Activated naive CD4-positive, alpha-beta T cell treated with anti-CD3 and anti-CD28 coated beads, Interleukin-2, amount 10 ng/mL, durations not matched to agents 7 days and 5 days (primary cell): ENCODE data around the gene NTM.

Experiments used
- CTCF ChIA-PET: fragments of 350-600 bp; sonication (Branson Sonifier 250); formaldehyde crosslinking; loops from one replicate; lab custom pipeline; 2021; ENCODE audit warnings: antibody characterized with exemption; lab: Charles Lee
- DNase-seq: peaks from one replicate; pipeline ENCODE4 v3.0.0-alpha.2; 2020
- H3K27ac Mint-ChIP-seq: one replicate; pipeline ENCODE4 v1.8.0; 2021; ENCODE audit warnings: mild to moderate bottlenecking, moderate library complexity, mixed read lengths
- H3K27me3 Mint-ChIP-seq: one replicate; pipeline ENCODE4 v1.8.0; 2021; ENCODE audit warnings: mild to moderate bottlenecking, mixed read lengths
- H3K36me3 Mint-ChIP-seq: one replicate; pipeline ENCODE4 v1.8.0; 2021; ENCODE audit warnings: mixed read lengths
- H3K4me1 Mint-ChIP-seq: one replicate; pipeline ENCODE4 v1.8.0; 2021; ENCODE audit warnings: mixed read lengths
- H3K4me3 Mint-ChIP-seq: one replicate; pipeline ENCODE4 v1.8.0; 2021; ENCODE audit warnings: mild to moderate bottlenecking, moderate library complexity, mixed read lengths
- H3K9me3 Mint-ChIP-seq: one replicate; pipeline ENCODE4 v1.8.0; 2021; ENCODE audit warnings: mixed read lengths

Gene NTM

DNA sequence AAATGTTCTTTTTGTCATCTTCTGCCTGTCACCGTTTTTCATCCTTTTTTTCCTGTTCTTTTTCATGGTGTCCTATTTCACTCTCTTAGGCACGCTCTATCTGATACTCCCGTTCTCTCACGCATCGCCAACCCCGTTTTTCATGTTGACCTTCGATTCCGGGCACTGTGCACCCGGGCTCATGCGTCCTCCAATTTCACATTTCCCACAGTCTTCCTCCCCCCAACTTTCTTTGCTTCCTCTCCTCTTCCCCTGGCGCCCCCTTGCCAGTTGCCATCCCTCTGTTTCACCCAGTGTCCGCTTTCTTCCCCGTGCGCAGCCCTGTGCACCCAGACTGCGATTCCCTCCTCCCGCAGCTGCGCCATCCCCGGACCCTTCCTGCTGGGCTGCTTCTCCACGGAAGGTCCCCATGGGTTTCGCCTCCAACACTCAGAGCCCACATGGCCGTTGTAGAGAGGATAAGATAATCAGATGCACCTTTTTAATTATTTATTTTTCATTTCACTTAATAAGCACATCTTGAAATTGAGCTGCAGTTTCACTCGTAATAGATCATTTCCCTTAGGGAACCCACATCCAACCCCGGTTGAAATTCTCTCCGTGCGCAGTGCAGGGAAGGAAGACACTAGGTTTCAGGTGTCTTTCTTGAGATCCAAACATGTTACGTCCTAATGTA, 791.1 kb downstream of the NTM start:
- CTCF ChIA-PET = no interaction called here
- Mint-ChIP-seq H3K27me3 (no peaks in the 10 kb centered on the region), H3K4me3 (no peak overlapping the region), H3K4me1 (no peaks in the 10 kb centered on the region), H3K36me3 (no peaks in the 10 kb centered on the region), H3K27ac (no peak overlapping the region), H3K9me3 (peaks cover 4% of the 10 kb centered on the region)
- DNase-seq = no peak

DNA sequence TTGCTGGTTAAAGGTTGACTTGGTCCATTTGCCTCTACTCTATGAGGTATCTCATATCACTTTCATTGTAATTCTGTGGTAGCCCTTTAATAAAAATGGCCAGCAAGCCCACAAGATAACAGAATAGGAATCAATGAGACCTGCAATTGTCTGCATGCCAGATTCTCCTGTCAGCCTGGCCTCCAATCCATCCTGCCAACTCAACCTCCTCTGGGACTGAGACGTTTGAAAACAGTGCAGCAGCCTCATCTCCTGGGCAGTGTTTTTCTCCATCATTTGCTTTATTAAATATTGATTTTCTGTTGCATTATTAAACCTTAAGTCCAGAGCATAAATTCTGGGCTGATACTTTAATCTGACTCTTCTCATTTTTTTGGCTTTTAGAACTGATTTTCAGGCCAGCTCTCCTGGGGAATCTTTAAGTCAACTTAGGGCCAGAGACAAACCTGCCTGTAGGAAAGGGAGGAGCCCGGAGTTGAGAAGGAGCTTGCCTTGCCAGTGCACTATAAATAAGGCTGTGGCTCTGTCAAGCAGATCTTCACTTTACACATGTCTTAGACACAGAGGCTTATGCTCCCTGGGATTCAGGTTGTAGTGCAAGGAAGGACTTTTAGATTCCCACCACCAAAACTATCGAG, 798.0 kb downstream of the NTM start:
- Mint-ChIP-seq H3K27me3 (no peaks in the 10 kb centered on the region), H3K27ac (no peak overlapping the region)
- CTCF ChIA-PET = no interaction called here

DNA sequence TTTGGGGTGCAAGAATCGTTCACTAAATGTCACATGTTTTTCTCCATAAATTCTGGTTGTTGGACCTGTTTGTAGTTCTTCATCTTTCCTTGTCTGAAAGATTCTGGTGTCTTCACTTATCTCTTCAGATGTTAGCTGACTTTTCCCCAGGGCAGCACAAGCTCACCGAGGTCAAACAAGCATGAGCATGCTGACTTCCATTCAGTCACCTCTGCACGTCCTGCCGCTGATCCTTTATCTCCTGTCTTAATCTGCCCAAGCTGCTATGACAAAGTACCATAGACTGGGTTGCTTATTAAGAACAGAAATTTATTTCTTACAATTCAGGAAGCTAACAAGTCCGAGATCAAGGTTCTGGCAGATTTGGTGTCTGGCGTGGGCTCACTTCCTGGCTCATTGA, 800.6 kb downstream of the NTM start:
- Mint-ChIP-seq H3K27me3 (no peaks in the 10 kb centered on the region), H3K9me3 (peaks cover 5% of the 10 kb centered on the region), H3K4me1 (no peaks in the 10 kb centered on the region), H3K4me3 (no peak overlapping the region), H3K36me3 (no peaks in the 10 kb centered on the region), H3K27ac (no peak overlapping the region)
- DNase-seq = no peak
- CTCF ChIA-PET = no interaction called here

More for the DNA sequence above, 798.0 kb downstream of the NTM start:
- Mint-ChIP-seq H3K4me3 (no peak overlapping the region), H3K9me3 (peaks cover 3% of the 10 kb centered on the region), H3K36me3 (no peaks in the 10 kb centered on the region), H3K4me1 (no peaks in the 10 kb centered on the region)
- no peak for DNase-seq

DNA sequence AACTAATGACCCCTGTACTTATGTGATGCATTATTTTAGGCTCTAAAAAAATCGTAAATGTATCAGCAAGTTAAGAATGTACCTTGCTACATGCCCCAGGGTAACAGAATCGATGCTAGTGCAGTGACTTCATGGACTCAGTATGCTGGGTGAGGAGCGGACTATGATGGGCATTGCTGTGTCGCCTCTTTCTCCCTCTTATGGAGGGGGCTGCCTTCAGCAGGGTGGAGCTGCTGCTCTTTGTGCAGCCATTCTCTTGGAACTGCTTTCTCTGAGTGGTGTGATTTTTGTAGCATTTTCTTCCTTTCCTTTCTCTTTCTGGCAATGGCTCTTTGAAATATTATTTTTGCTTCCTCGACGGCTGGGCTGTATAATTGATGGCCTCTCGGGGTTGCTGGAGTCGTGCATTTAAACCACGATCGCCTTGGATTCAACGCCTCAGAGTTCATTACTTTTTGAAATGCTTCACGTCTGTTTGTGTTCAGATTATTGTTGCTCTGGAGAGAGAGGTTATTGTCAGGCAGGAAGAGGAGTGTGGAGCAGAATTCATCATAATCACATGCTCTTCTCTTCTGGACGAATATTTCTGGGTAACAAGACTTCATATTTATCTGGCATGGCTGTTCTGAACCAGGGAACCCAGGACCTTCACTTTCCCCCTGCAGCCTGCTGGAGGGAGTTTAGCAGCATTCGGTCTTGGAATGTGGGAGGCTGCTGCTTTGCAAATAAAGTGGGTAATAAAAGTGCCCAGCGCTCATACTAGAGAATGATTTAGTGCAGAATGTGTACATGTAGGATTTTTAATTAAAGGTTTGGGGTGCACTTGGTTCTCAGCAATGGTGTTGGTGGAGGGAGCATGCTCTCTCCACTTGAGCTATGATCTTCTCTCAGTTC, 804.2 kb downstream of the NTM start:
- CTCF ChIA-PET = no interaction called here
- DNase-seq = no peak
- Mint-ChIP-seq H3K9me3 (peaks cover 9% of the 10 kb centered on the region), H3K4me3 (no peak overlapping the region), H3K27me3 (no peaks in the 10 kb centered on the region), H3K27ac (no peak overlapping the region), H3K36me3 (no peaks in the 10 kb centered on the region), H3K4me1 (no peaks in the 10 kb centered on the region)

DNA sequence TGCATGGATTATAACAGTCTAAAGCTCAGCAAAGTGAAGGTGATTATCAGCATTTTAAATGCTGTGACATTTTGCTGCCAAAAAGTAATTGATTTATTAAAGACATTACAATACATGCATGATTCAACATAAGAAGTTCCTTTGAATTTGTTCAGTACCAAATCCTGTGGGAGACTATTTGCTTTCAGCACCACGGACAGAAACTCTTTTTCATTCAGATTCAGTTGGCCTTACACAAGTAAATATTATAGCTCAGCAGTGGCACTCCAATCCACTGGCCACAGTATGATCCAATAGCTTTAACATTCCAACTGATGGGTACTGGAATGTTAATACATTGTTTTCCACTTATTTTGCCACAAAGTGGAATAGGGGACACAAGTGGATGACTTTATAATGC, 806.7 kb downstream of the NTM start:
- Mint-ChIP-seq H3K9me3 (peaks cover 9% of the 10 kb centered on the region), H3K27me3 (no peaks in the 10 kb centered on the region), H3K27ac (no peak overlapping the region), H3K4me1 (no peaks in the 10 kb centered on the region), H3K4me3 (no peak overlapping the region), H3K36me3 (no peaks in the 10 kb centered on the region)
- no peak for DNase-seq
- CTCF ChIA-PET = no interaction called here

DNA sequence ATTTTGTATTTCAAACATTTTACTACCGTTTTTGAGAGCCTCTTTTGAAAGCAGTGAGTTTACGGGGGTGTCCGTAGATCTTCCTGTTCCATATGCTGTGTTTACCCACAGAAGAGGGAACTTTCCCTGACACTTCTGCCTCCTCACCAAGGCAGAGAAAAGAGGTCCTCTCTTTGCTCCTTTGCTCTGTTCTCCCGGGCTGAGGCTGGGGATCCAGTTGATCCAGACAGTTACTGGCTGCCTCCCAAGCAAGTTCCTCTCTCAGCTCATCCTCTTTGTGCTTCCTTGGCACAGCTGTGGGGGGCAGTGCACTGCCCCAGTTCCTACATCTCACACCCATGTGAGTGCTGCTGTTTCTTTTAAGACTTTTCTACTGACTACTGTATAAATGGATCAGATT, 813.7 kb downstream of the NTM start:
- Mint-ChIP-seq H3K9me3 (peaks cover 8% of the 10 kb centered on the region), H3K27ac (no peak overlapping the region), H3K27me3 (no peaks in the 10 kb centered on the region), H3K4me3 (no peak overlapping the region), H3K4me1 (no peaks in the 10 kb centered on the region), H3K36me3 (no peaks in the 10 kb centered on the region)
- DNase-seq = no peak
- CTCF ChIA-PET = no interaction called here

DNA sequence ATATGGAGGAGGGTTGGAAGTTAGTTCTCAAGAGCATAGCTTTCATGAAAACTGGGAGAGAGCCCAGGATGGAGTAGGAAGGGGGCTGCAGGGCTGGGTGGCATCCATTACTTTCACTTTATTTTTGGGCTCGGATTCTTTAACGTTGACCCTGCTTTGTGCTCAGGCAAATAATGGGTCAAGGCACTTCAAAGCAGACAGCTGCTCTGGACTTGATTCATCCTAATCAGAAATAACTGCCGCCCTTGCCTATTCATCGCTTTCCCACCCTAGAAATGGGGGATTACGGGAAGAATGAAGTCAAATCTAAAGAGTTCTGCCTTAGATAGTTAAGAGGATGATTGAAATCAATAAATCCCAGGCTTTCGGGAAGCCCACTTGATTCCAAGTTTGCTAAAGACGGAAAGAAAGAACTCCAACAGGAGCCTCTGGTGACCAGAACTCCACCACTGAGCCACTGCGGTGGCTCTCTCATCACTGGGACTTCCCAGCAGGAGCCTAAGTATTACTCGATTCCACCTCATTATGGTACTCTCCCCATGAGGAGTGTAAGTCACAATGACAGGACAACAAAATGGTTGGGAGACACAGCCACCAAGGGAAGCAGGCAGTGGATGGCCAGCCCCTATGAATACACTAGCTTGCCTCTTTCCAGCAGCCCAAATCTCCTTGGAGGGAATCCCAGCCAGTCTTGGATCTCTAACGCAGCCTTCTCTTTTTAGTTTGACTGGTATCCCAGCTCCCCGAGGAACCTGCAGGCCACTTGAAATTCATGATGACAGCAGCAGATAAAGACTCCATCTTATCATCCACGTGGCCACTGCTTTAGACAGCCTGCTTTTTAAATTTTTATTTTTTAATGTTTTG, 815.5 kb downstream of the NTM start:
- H3K4me3 Mint-ChIP-seq = no peak overlapping the region
- CTCF ChIA-PET = no interaction called here
- H3K36me3 Mint-ChIP-seq = no peaks in the 10 kb centered on the region
- H3K4me1 Mint-ChIP-seq = no peaks in the 10 kb centered on the region
- no peak for DNase-seq
- no peaks in the 10 kb centered on the region for H3K27me3 Mint-ChIP-seq
- no peak overlapping the region for H3K27ac Mint-ChIP-seq
- H3K9me3 Mint-ChIP-seq = peaks cover 10% of the 10 kb centered on the region

DNA sequence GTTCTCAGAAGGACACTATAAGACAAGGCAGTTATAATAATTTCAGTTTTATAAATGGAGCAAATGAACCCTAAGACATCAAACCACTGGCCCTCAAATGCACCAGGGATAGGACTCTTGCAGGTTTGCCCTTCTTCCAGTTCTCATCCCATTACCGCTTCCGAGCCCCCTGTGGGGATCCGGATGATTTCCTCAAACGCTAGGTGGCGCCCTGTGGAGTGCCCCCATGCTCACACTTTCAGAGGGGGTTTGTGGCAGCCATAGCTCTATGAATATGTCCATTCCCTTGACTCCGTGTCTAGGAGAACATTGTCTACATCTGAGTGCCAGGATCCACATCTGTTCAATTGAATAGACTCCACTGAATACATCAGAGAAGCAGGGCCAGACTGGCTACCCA, 816.3 kb downstream of the NTM start:
- no peak for DNase-seq
- Mint-ChIP-seq H3K4me3 (no peak overlapping the region), H3K27ac (no peak overlapping the region), H3K9me3 (peaks cover 10% of the 10 kb centered on the region), H3K27me3 (no peaks in the 10 kb centered on the region), H3K4me1 (no peaks in the 10 kb centered on the region), H3K36me3 (no peaks in the 10 kb centered on the region)
- CTCF ChIA-PET = no interaction called here

DNA sequence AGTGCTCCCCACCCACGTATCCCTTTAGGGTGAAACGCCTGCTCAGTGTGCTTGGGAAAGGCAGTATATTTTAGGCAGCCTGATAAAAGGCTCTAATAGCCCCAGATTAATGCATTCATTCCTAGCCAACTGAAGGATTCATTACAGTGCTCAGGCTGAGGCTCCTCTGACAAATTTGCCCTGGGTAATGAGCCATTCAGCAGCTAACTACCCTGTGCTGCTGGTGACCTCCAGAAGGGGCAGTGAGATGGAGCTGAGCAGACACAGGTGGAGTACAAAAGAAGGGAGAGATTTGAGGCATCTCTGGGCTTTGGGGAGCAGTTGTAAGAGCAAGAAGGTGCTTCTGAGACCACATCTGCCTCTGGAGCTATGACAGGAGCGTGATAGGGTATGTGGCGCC, 817.0 kb downstream of the NTM start:
- H3K36me3 Mint-ChIP-seq = no peaks in the 10 kb centered on the region
- H3K9me3 Mint-ChIP-seq = peaks cover 10% of the 10 kb centered on the region
- H3K27ac Mint-ChIP-seq = no peak overlapping the region
- DNase-seq = no peak
- H3K4me1 Mint-ChIP-seq = no peaks in the 10 kb centered on the region
- no peak overlapping the region for H3K4me3 Mint-ChIP-seq
- no peaks in the 10 kb centered on the region for H3K27me3 Mint-ChIP-seq
- CTCF ChIA-PET = no interaction called here

DNA sequence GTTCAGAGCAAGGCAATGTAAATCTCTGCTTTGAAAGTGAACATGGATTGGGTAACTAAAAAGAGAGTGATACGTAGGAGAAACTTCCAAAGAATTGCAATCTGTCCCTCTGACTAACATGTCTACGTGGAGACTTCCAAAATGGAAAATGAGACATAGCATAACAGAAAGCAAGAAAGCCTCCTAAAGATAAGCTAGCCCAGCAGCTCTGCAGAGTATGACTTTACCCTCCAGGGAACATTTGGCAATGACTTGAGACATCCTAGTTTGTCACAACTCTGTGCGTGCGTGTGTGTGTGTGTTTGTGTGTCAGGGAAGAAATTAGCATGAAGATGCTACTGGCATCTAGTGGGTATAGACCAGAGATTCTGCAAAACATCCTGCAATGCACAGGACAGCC, 817.4 kb downstream of the NTM start:
- peaks cover 9% of the 10 kb centered on the region for H3K9me3 Mint-ChIP-seq
- no peaks in the 10 kb centered on the region for H3K27me3 Mint-ChIP-seq
- DNase-seq = no peak
- H3K4me3 Mint-ChIP-seq = no peak overlapping the region
- no peaks in the 10 kb centered on the region for H3K36me3 Mint-ChIP-seq
- no peaks in the 10 kb centered on the region for H3K4me1 Mint-ChIP-seq
- H3K27ac Mint-ChIP-seq = no peak overlapping the region
- CTCF ChIA-PET = no interaction called here

DNA sequence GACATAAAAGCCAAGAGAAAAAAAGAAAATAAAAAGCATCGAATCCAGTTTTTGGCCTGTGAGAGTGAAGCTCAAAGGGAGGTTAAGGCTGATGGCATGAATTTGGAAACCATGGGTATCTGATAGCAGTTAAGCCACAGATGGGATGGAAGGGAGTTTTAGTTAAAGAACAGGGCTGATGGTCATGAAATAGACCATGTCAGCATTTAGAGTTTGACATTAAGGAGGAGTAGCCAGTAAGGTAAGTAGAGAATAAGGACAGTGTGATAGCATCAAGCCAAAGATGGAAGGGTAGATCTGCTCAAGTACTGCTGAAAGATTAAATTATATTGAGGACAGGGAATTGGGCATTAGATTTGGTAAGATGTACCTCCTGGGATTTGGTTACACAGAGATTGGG, 826.5 kb downstream of the NTM start:
- H3K36me3 Mint-ChIP-seq = no peaks in the 10 kb centered on the region
- H3K27ac Mint-ChIP-seq = no peak overlapping the region
- CTCF ChIA-PET = no interaction called here
- no peaks in the 10 kb centered on the region for H3K4me1 Mint-ChIP-seq
- H3K27me3 Mint-ChIP-seq = no peaks in the 10 kb centered on the region
- no peak overlapping the region for H3K4me3 Mint-ChIP-seq
- peaks cover 6% of the 10 kb centered on the region for H3K9me3 Mint-ChIP-seq
- no peak for DNase-seq

DNA sequence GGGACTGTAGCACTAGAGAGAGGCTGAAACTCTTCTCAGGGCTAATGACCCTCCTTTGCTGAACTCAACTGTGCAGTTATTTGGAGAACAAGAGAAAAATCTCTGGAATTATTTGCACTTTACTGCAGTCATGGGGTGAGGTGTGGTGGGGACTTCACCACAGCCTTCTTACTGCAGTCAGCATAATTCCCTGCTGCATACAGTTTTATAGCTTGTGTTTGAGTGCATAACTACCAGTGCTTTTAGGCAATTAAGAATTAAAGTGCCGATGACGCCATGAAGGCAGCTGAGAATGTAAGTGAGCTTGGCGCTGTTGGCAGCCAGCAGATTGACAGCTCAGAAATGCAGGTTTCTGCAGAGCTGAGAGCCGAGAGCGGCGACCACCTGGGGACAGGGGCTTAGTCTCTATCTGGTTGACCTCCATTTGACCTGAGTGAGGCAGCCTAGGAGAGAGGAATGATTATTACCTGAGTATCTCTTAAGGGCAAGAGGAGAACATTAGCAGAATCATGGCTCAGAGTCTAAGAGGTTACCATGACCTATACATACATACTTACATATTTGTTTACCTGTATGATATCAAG, 830.0 kb downstream of the NTM start:
- H3K27me3 Mint-ChIP-seq = no peaks in the 10 kb centered on the region
- CTCF ChIA-PET = no interaction called here
- no peak overlapping the region for H3K27ac Mint-ChIP-seq
- peaks cover 6% of the 10 kb centered on the region for H3K9me3 Mint-ChIP-seq
- no peak for DNase-seq
- H3K36me3 Mint-ChIP-seq = no peaks in the 10 kb centered on the region
- H3K4me1 Mint-ChIP-seq = no peaks in the 10 kb centered on the region
- no peak overlapping the region for H3K4me3 Mint-ChIP-seq

DNA sequence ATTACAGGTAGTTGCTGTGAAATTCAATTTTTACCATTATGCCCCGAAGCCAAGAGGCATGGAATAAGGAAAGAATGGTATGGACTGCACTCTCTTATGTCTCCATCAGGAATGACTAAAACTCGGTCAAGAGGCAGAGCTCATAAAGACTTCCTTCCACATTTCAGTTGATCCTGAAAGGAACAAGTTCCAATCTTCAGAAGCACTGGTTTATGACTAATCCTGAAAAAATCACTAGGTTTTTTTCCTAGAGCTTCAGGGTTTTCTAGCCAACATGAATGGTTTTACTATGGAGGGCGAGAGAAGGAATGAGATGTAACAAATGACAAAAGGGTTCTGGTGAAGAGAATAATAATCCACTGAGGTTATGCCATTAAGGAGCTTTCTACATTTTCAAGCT, 832.2 kb downstream of the NTM start:
- H3K36me3 Mint-ChIP-seq = no peaks in the 10 kb centered on the region
- CTCF ChIA-PET = no interaction called here

DNA sequence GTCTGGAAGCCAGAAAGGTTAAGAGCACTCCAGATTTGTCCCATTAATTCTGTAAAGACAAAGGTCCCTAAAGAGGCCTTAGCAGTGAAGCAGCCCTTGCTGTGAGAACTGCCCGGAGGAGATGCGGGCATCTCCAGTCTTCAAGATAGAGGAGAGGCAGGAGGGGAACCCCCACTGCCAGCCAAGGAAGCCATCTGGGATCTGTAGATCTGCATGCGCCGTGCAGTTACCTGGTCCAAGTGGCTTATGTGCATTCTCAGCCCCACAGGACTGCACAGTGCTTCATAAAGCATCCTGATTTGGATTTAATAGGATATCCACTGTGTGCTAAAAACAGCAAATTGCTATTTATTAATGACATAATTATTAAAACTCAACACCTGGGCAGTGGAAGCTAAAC, 834.6 kb downstream of the NTM start:
- CTCF ChIA-PET = no interaction called here
- H3K27ac Mint-ChIP-seq = no peak overlapping the region
- H3K36me3 Mint-ChIP-seq = no peaks in the 10 kb centered on the region
- peaks cover 5% of the 10 kb centered on the region for H3K9me3 Mint-ChIP-seq
- DNase-seq = no peak
- H3K4me3 Mint-ChIP-seq = no peak overlapping the region
- no peaks in the 10 kb centered on the region for H3K27me3 Mint-ChIP-seq
- H3K4me1 Mint-ChIP-seq = no peaks in the 10 kb centered on the region

More for the DNA sequence above, 832.2 kb downstream of the NTM start:
- H3K4me1 Mint-ChIP-seq = no peaks in the 10 kb centered on the region
- no peak overlapping the region for H3K4me3 Mint-ChIP-seq
- DNase-seq = no peak
- H3K27me3 Mint-ChIP-seq = no peaks in the 10 kb centered on the region
- no peak overlapping the region for H3K27ac Mint-ChIP-seq
- H3K9me3 Mint-ChIP-seq = peaks cover 3% of the 10 kb centered on the region
